H9 (cell line): ENCODE results near the gene SYNPO. TPM values are rescaled to one million over a fixed set of nuclear protein-coding genes. Genes with fewer than 3 reads are reported as not detected.

Source experiments
- DNase-seq: peaks from one replicate; pipeline ENCODE4 v3.0.0-alpha.2; 2017
- H2AFZ ChIP-seq: one replicate; pipeline ENCODE4 v1.6.1; 2013; ENCODE audit warnings: mild to moderate bottlenecking, low read length, control low read depth, moderate library complexity
- H2AK5ac ChIP-seq: 2 replicates; pipeline ENCODE4 v1.6.1; 2013; ENCODE audit warnings: low read length, control low read depth, mixed read lengths; ENCODE audit not compliant: insufficient read length
- H2BK120ac ChIP-seq: one replicate; pipeline ENCODE4 v1.6.1; 2013; ENCODE audit warnings: low read depth, mild to moderate bottlenecking, low read length, control low read depth, inconsistent platforms; ENCODE audit not compliant: poor library complexity, severe bottlenecking
- H2BK12ac ChIP-seq: 2 replicates; pipeline ENCODE4 v1.6.1; 2013; ENCODE audit warnings: low read length, control low read depth, mixed read lengths, low read depth; ENCODE audit not compliant: insufficient read length
- H2BK15ac ChIP-seq: 2 replicates; pipeline ENCODE4 v1.6.1; 2013; ENCODE audit warnings: low read depth, low read length, control low read depth
- H2BK20ac ChIP-seq: one replicate; pipeline ENCODE4 v1.6.1; 2013; ENCODE audit warnings: low read depth, mild to moderate bottlenecking, low read length, control low read depth, inconsistent platforms; ENCODE audit not compliant: poor library complexity, severe bottlenecking
- H2BK5ac ChIP-seq: 2 replicates; pipeline ENCODE4 v1.6.1; 2013; ENCODE audit warnings: low read length, control low read depth, mixed read lengths; ENCODE audit not compliant: insufficient read length
- H3K14ac ChIP-seq: 2 replicates; pipeline ENCODE4 v1.6.1; 2013; ENCODE audit warnings: low read length, control low read depth; ENCODE audit not compliant: insufficient read depth
- H3K18ac ChIP-seq: 2 replicates; pipeline ENCODE4 v1.6.1; 2013; ENCODE audit warnings: low read depth, mild to moderate bottlenecking, mixed read lengths, low read length, control low read depth; ENCODE audit not compliant: insufficient read length
- H3K23ac ChIP-seq: 2 replicates; pipeline ENCODE4 v1.6.1; 2013; ENCODE audit warnings: low read length, control low read depth, mixed read lengths, low read depth; ENCODE audit not compliant: insufficient read length
- H3K23me2 ChIP-seq: 2 replicates; pipeline ENCODE4 v1.6.1; 2013; ENCODE audit warnings: low read depth, mild to moderate bottlenecking, mixed read lengths, low read length, control low read depth; ENCODE audit not compliant: insufficient read length, poor library complexity, severe bottlenecking
- H3K27ac ChIP-seq: 2 replicates; pipeline ENCODE4 v1.5.1; 2013; ENCODE audit warnings: low read length, control low read depth, mixed read lengths, low read depth; ENCODE audit not compliant: insufficient read length
- H3K27me3 ChIP-seq: 2 replicates; pipeline ENCODE4 v1.6.1; 2013; ENCODE audit warnings: low read length, control low read depth, inconsistent platforms; ENCODE audit not compliant: insufficient read depth
- H3K4ac ChIP-seq: 2 replicates; pipeline ENCODE4 v1.6.1; 2013; ENCODE audit warnings: low read depth, mild to moderate bottlenecking, control low read depth, inconsistent platforms, low read length, moderate library complexity
- H3K4me1 ChIP-seq: 2 replicates; pipeline ENCODE4 v1.6.1; 2013; ENCODE audit warnings: low read length, control low read depth, inconsistent platforms; ENCODE audit not compliant: insufficient read depth
- H3K4me2 ChIP-seq: 2 replicates; pipeline ENCODE4 v1.6.1; 2013; ENCODE audit warnings: low read length, control low read depth, mixed read lengths; ENCODE audit not compliant: insufficient read length, insufficient read depth
- H3K56ac ChIP-seq: 2 replicates; pipeline ENCODE4 v1.6.1; 2013; ENCODE audit warnings: low read depth, mild to moderate bottlenecking, mixed read lengths, low read length, control low read depth; ENCODE audit not compliant: insufficient read length
- H3K79me1 ChIP-seq: 2 replicates; pipeline ENCODE4 v1.6.1; 2013; ENCODE audit warnings: low read depth, mild to moderate bottlenecking, moderate library complexity, low read length, control low read depth, inconsistent platforms; ENCODE audit not compliant: insufficient read depth, poor library complexity, severe bottlenecking
- H3K79me2 ChIP-seq: 2 replicates; pipeline ENCODE4 v1.6.1; 2013; ENCODE audit warnings: low read length, control low read depth, inconsistent platforms; ENCODE audit not compliant: insufficient read depth
- H3K9ac ChIP-seq: 2 replicates; pipeline ENCODE4 v1.6.1; 2013; ENCODE audit warnings: low read length, control low read depth, mixed read lengths; ENCODE audit not compliant: insufficient read length; ENCODE audit errors: extremely low read depth
- H3K9me3 ChIP-seq: one replicate; pipeline ENCODE4 v1.6.1; 2013; ENCODE audit warnings: low read depth, low read length, inconsistent platforms; ENCODE audit not compliant: control insufficient read depth
- H3T11ph ChIP-seq: one replicate; pipeline ENCODE4 v1.6.1; 2013; ENCODE audit warnings: mild to moderate bottlenecking, low read length, control low read depth, inconsistent platforms
- H4K20me1 ChIP-seq: one replicate; pipeline ENCODE4 v1.6.1; 2013; ENCODE audit not compliant: control insufficient read depth, insufficient read length, insufficient read depth
- H4K5ac ChIP-seq: 2 replicates; pipeline ENCODE4 v1.6.1; 2013; ENCODE audit warnings: low read depth, mild to moderate bottlenecking, mixed read lengths, low read length, control low read depth; ENCODE audit not compliant: insufficient read length
- H4K8ac ChIP-seq: replicated peaks from 2 replicates; pipeline ENCODE4 v1.6.1; 2013; ENCODE audit warnings: low read length, control low read depth, mixed read lengths, low read depth; ENCODE audit not compliant: insufficient read length
- H4K91ac ChIP-seq: 2 replicates; pipeline ENCODE4 v1.6.1; 2013; ENCODE audit warnings: low read depth, mild to moderate bottlenecking, moderate library complexity, mixed read lengths, low read length, control low read depth; ENCODE audit not compliant: insufficient read length
- H3K27ac Mint-ChIP-seq, 3 experiments: 2 replicates in 2 of 3; 3 replicates in 1 of 3; pipeline ENCODE4 v1.8.0; 2020 to 2021; ENCODE audit warnings: mixed read lengths in 3 of 3, mild to moderate bottlenecking in 1 of 3, moderate library complexity in 1 of 3
- H3K27me3 Mint-ChIP-seq: 2 replicates; pipeline ENCODE4 v1.8.0; 2021; ENCODE audit warnings: low read depth, mild to moderate bottlenecking, moderate library complexity, mixed read lengths
- H3K36me3 Mint-ChIP-seq, 3 experiments: 2 replicates in 2 of 3; 3 replicates in 1 of 3; pipeline ENCODE4 v1.8.0; 2020 to 2021; ENCODE audit warnings: low read depth in 3 of 3, mixed read lengths in 3 of 3; ENCODE audit not compliant: insufficient read depth in 1 of 3
- H3K4me1 Mint-ChIP-seq, 2 experiments: 2 replicates each; pipeline ENCODE4 v1.8.0; 2020; ENCODE audit warnings: mixed read lengths in 2 of 2
- H3K4me3 Mint-ChIP-seq, 2 experiments: 2 replicates in 1 of 2; 3 replicates in 1 of 2; pipeline ENCODE4 v1.8.0; 2020 to 2021; ENCODE audit warnings: mild to moderate bottlenecking in 2 of 2, mixed read lengths in 2 of 2, moderate library complexity in 1 of 2
- H3K9me3 Mint-ChIP-seq, 2 experiments: 2 replicates in 1 of 2; 3 replicates in 1 of 2; pipeline ENCODE4 v1.8.0; 2020; ENCODE audit warnings: mild to moderate bottlenecking in 2 of 2, mixed read lengths in 2 of 2, moderate library complexity in 1 of 2
- WGBS: extraction: QIAGEN DNeasy Blood & Tissue Kit; methylation state at CpG from one replicate; pipeline ENCODE4 v1.1.7; 2013; ENCODE audit warnings: missing lambda C conversion rate, low lambda C conversion rate, mixed read lengths; ENCODE audit not compliant: insufficient read length; ENCODE audit errors: extremely low coverage; 5-methylcytosine and 5-hydroxymethylcytosine counted together
- long read RNA-seq: library from polyadenylated mRNA; unstranded; transcript quantifications from one replicate; pipeline ENCODE4 v2.0.0, GENCODE V29; 2020
- total RNA-seq: library from RNA; stranded (reverse); gene quantifications from 2 replicates; pipeline ENCODE4 v1.2.1, GENCODE V29; 2021
- TF ChIP-seq, protein P1 (sequence below): fragments of 200-600 bp; sonication (generic); conservative IDR thresholded peaks from 3 replicates; pipeline ENCODE4 v1.8.0; 2021; ENCODE audit warnings: antibody characterized with exemption, mild to moderate bottlenecking

SYNPO gene, protein sequence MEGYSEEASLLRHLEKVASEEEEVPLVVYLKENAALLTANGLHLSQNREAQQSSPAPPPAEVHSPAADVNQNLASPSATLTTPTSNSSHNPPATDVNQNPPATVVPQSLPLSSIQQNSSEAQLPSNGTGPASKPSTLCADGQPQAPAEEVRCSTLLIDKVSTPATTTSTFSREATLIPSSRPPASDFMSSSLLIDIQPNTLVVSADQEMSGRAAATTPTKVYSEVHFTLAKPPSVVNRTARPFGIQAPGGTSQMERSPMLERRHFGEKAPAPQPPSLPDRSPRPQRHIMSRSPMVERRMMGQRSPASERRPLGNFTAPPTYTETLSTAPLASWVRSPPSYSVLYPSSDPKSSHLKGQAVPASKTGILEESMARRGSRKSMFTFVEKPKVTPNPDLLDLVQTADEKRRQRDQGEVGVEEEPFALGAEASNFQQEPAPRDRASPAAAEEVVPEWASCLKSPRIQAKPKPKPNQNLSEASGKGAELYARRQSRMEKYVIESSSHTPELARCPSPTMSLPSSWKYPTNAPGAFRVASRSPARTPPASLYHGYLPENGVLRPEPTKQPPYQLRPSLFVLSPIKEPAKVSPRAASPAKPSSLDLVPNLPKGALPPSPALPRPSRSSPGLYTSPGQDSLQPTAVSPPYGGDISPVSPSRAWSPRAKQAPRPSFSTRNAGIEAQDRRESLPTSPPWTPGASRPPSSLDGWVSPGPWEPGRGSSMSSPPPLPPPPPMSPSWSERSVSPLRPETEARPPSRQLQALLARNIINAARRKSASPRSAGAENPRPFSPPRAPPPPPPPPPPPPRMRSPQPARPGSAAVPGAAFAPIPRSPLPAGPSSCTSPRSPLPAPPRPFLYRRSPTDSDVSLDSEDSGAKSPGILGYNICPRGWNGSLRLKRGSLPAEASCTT
- total RNA-seq, result 1.7 and 1.9 TPM in 2 replicates
- long read RNA-seq, partial matches to known transcripts, result 0 of 2 reads
- long read RNA-seq, other reads (novel, unspliced or antisense), result 2 of 2 reads

DNA sequence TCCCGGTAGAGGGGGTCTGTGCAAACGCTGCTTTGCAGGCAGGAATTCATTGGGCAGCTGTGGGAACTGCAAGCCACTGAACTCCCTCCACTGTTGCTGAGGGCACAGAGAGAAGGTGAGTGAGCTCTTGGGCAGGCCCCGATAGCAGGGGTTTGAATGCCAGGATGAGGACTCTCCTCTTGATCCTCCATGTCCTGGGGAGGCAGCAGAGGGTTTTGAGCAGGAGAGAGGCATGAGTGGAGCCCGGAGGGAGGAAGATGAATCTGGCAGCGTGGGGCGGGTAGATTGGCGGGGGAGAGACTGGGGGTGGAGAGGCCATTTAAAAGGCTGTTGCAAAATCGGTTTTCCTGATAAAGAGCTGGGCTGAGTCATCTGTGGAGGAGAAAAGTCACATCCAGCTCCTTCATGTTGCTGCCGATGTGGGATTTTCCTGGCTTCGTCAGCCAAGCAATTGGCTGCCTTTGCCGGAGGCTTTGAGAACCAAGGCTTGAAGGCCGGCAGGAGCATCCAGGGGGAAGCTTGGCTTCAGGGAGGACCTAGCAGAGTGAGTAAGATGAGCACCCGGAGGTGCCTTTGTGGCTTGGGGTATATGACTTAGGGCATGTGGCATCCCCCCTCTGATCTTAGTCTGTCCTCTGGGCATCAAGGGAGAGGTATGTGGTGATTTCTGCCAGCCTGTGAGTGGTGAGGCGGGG, at the start of gene SYNPO:
SYNPO (plus strand) TSS at position 350 of the 695 bp plus-strand sequence. CDS start 7,616 bp downstream, outside the sequence.
- Histone ChIP-seq H2BK15ac (no peak within 1 kb of the TSS), H4K8ac (no peak within 1 kb of the TSS), H3K56ac (no peak within 1 kb of the TSS), H4K91ac (no peak within 1 kb of the TSS), H2AFZ (no peak within 1 kb of the TSS), H2BK20ac (no peak within 1 kb of the TSS), H2BK120ac (no peak within 1 kb of the TSS), H4K5ac (no peak within 1 kb of the TSS), H3K4ac (no peak within 1 kb of the TSS), H3K79me2 (no peaks in the 10 kb centered on the region), H4K20me1 (no peaks in the 10 kb centered on the region), H3K9me3 (no peaks in the 10 kb centered on the region), H3K9ac (no peak within 1 kb of the TSS), H3T11ph (no peak within 1 kb of the TSS), H3K4me1 (peaks cover 2% of the 10 kb centered on the region; the same call in 1 of the 2 replicates), H3K4me2 (no peak within 1 kb of the TSS), H3K23ac (no peak within 1 kb of the TSS), H2AK5ac (no peak within 1 kb of the TSS), H2BK5ac (no peak within 1 kb of the TSS), H3K14ac (no peak within 1 kb of the TSS), H3K23me2 (no peaks in the 10 kb centered on the region), H3K79me1 (no peaks in the 10 kb centered on the region), H3K18ac (no peak within 1 kb of the TSS), H2BK12ac (no peak within 1 kb of the TSS), H3K27ac (no peak within 1 kb of the TSS), H3K27me3 (no peaks in the 10 kb centered on the region)
- no peak within 1 kb of the TSS for H3K4me3 Mint-ChIP-seq
- no peak for DNase-seq
- peaks cover 2% of the 10 kb centered on the region; the same call in 1 of the 2 replicates for H3K27me3 Mint-ChIP-seq
- TF ChIP-seq, protein P1, sequence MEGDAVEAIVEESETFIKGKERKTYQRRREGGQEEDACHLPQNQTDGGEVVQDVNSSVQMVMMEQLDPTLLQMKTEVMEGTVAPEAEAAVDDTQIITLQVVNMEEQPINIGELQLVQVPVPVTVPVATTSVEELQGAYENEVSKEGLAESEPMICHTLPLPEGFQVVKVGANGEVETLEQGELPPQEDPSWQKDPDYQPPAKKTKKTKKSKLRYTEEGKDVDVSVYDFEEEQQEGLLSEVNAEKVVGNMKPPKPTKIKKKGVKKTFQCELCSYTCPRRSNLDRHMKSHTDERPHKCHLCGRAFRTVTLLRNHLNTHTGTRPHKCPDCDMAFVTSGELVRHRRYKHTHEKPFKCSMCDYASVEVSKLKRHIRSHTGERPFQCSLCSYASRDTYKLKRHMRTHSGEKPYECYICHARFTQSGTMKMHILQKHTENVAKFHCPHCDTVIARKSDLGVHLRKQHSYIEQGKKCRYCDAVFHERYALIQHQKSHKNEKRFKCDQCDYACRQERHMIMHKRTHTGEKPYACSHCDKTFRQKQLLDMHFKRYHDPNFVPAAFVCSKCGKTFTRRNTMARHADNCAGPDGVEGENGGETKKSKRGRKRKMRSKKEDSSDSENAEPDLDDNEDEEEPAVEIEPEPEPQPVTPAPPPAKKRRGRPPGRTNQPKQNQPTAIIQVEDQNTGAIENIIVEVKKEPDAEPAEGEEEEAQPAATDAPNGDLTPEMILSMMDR, result no peak
- H3K27ac Mint-ChIP-seq, result peak within 1 kb of the TSS; percentile 20 to 65 (median 61); a peak in 4 of 7 replicates
- WGBS, result no CpG with 5 or more reads among the region's 14 CpGs
- no peaks in the 10 kb centered on the region for H3K36me3 Mint-ChIP-seq
- peaks cover 57 to 71% of the 10 kb centered on the region in 2 experiments for H3K4me1 Mint-ChIP-seq
- no peaks in the 10 kb centered on the region for H3K9me3 Mint-ChIP-seq
